NCI-H2196 treated with DMSO at 0.1 percent for 48 hours (cell line): ENCODE measurements around the gene RSPH1.

Source experiments
- DNase-seq: peaks from one replicate; lab custom pipeline; 2025; ENCODE audit not compliant: unreplicated experiment; lab: John Stamatoyannopoulos, UW

The RSPH1 gene

DNA sequence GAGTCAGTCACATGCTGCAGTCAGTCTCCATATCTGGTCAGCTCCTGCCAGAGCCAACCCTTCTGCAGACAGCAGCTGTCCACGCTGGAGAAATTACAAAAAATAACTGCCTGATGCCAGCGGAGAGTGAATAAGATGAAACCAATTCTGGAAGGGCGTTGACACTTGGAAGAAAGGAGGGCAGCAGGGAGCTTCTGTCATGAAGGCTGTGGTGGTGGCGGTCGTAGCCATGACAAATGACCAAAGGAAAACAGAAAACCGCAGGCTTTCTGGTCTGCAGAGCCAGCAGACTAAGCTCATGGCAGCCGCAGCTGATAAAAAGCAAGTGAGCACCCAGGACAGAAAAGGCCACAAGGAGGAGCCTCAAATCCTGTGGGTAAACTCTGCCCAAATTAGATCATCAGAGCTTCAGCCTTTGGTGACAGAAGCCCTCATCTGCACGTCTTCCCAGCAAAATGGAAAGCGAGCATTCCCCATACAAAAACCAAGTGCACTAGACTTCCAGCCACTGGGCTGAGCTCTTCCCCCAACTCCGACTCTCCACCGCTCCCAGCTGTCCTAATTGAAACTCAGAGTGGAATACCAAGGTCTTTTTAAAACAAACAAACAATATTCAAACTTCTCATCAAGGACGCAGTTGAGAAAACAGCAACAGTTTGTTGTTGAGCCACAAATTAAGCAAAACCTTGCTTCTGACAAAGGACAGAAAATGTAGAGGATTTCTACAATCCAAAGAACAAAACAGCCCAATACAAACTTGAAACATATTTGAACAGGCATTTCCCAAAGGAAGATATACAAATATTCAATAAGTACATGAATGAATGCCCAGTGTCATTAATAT lies 28.7 kb downstream of the RSPH1 start:
- DNase-seq: no peak

DNA sequence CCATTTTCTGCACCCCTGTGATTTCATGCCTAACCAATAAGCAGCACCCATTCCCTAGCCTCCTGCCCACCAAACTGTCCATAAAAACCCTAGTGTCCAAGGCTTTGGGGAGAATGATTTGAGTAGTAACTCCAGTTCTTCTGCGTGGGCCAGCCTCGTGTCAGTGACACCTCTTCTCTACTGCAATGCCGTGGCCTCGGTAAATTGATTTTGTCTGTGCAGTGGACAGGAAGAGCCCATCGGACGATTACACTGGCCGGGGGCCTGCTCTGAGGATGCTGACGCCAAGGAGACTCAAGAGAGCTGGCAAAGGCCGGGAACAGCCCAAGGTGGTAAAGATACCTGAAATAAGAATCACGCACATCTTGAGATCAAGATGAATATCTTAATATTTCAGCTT lies 29.3 kb downstream of the RSPH1 start:
- DNase-seq: no peak

DNA sequence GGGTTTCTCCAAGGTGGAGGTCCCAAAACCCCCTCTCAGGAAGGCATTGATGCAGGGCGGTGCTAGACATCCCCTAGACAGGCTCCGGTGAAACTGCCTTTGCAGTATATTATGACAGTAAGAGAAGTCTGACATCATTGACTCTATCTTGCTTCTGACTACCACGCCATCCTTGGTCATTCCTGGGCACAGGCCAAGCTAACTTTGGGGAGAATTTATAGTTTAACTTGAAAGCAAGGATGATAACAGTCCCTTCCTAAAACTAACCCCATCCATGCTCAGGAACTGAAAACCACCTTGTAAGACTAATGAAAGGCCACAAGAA lies 30.3 kb downstream of the RSPH1 start:
- no peak for DNase-seq

DNA sequence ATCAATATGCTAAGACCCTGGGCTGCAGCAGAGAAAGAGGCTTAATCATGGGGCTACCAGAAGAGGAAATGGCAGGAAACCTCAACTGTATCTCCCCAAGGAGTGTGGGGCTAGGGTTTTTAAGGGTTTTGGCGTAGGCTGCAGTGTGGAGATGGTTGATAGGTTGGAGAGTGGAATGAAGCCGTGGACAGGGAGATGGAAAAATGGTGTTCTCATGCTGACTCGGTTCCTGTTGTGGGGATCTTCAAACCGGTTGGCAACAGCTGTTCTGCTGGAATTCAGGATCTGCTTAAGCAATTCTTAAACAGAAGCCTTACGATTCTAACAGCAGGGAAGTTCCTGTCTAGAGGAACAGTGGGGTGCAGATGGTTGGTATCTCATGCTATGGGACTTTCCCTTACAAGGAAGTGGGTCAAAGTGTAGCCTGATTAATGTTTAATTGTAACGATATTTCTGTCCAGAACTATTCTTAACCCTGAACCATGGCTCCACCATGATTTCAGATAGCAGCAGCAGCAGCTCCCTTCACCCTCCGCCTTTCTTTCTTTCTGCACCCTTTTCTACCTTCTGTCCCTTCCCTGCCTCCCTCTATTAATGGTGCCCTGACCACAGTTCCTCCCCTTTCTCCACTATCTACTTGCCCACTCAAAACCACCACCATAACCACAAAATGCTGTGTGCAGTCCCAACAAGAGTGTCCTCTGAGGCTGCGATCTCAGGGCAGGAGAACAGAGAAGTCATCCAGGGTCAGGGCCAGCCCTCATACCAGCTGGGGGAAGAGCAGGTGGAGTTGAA lies 30.8 kb downstream of the RSPH1 start:
- no peak for DNase-seq

DNA sequence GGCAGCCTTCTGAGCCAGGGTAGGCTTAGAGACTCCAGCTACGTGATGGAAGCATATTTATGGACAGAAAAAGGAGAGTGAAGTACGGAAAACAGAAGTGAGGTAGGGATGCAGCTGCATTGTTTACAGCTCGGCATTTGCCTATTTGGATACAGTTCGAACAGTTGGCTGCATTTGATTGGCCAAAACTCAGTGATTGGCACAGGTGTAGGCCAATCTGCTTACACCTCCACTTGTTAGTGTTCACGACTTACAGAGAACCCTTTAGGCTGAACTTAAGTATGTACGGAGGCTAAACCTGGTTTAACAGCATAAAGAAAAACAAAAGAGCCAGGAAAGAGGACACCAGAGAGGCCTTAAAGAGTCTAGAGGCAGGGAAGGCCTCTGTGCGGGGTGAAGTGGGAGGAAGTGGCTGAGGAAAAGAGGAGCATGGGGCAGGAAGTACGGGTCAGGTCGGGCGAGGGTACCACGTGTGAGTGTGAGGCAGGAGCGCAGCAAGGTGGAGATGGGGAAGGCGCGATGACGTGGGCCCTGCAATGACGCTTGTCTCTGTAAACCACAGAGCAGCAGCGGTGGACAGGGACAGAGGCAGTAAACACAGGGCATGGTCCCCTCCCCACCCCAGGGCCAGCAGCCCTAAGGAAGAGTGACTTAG lies 32.0 kb downstream of the RSPH1 start:
- no peak for DNase-seq

DNA sequence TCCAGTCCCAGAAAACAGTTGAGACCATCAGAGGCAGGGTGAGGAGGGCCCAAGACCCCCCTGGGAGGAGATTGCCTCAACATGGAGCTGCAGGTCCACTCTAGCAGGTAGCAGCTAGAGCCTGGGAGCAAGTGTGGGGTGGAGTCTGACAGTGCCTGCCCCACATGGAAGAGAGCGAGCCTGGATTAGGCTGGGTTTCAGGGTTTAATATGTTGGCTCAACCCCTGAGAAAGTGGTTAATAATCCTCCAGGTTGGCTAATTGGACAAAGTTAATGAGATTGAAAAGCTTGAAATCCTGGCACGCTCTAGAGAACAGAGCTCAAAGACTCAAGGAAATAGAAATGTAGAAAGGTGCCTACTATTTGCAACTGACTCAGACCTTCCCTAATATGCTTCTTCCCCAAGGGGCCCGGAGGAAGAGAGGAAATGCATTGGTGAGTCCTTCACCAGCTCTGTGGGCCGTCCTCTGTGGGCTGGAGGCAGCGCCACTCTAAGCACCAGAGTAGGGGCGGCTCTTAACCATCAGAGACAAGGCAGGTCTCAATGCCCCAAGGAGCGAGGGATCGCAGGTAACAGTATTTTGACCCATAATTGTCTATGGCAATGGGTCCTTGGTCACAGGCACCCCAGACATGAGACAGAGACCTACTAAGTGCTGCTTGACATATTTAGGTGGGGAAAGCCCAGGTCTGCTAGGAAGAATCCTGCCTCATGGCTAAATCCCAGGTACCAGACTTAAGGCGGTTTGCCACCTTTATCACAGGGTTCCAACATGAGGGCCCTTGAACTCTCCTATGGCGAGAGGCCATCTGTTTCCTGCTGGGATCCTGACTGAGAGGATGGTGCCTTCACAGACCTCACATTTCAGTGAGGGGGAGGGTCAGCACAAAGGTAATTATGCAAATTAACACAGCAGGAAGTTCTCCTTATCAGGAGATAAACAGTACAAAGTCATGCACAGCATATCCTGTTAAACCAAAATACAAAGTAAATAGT lies 33.8 kb downstream of the RSPH1 start:
- DNase-seq: peak; percentile 38

DNA sequence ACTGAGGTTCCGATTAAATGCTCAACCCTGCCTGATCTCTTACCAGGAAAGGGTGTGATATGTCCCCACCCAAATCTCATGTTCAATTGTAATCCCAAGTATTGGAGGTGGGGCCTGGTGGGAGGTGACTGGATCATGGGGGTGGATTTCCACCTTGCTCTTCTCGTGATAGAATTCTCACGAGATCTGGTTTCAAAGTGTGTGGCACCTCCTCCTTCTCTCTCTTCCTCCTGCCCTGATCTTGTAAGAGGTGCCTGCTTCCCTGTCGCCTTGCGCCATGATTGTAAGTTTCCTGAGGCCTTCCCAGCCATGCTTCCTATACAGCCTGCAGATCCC lies 34.9 kb downstream of the RSPH1 start:
- DNase-seq: no peak

DNA sequence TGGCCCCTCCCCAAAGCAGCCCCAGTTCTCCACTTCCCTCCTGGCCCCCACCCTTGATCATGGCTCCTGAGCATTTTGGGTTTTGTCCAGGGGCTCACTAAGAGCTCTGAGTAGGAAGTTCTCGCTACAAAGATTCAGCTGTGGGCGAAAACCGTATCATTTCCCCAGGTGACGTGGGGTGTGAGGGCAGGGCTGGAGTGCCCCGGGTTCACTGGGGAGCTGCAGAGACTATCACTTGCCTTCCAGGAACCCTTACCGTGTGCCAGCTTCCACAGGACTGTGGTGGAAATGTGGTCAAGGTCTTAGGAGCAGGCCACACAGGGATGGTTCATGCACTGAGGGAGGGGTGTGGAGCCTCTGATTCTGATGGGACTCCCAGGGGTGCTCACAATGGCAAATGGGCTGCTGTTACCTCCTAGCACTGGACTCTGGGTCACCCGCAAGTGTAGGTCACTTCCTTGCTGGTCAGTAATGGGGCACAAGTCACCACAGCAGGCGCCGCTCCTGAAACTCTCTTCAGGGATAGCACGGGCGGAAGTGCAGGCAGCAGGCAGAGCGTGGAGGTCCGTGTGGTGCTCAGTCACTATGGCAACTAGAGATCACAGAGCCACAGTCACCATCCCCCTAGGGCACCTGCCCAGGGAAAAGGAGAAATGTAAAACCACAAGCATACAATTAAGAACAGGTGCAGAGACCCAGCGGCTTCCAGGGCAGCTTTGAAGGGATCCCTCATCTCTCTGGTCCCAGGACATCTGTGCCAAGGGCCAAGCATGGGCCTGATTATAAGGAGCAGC lies 35.4 kb downstream of the RSPH1 start:
- DNase-seq: peak; percentile 93

DNA sequence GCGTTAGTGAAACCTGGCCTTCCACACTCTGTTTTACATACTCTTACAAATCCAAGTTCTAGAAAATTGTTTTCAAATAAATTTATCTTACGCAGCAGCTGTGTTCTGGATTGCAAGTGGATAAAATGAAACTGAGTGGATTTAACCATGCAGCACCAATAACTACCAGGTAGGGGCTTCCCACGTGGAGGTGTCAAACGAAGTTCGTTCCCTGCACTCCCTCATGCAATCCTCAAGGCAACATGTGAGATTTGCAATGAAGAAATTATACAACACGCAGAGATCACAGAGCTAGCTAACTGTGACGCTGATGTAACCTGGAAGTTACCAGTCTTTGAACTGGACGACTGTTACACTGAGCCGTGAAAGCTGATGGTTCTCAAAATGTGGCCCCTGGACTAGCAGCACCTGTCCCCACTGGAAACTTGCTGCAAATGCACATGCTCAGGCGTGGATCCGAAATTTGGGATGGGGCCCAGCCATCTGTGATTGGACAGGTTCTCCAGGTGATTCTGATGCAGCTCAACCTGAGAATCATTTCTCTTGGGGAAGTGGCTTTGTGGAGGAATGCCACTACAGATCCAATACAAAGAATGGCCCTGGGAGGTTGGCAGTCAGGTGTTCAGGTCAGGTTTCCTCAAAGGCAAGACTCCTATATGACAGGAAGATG lies 36.3 kb downstream of the RSPH1 start:
- DNase-seq: no peak

DNA sequence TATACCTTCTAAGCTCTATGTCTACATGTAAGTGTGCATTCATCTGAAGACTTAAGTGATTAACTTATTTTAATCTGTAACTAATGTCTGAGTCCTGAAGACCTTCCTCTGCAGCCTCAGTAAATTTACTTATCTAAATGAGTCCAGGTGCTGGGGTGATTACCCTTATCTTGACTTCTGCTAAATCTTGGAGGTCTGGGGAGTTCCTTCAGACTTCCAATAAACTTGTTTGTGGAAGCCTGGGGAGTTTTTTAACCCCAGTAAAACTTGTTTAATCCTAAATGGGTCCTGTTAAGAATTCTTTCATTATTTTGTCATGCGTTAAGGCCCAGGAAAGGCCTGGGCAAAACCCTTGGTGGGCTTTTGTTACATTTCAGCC lies 37.0 kb downstream of the RSPH1 start:
- DNase-seq: no peak

DNA sequence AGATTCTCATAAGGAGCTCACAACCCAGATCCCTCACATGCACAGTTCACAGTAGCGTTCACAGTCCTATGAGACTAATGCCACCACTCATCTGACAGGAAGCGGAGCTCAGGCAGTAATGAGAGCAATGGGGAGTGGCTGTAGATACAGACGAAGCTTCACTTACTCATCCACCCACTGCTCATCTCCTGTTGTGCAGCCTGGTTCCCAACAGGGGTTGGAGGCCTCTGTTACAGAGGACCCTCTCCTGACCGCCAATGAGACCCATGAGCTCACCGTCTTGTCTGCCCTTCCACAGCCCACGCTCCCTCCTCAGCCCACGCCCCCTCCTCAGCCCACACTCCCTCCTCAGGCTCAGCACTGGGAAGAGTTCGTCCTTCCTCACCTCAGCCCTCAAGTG lies 39.6 kb downstream of the RSPH1 start:
- no peak for DNase-seq

DNA sequence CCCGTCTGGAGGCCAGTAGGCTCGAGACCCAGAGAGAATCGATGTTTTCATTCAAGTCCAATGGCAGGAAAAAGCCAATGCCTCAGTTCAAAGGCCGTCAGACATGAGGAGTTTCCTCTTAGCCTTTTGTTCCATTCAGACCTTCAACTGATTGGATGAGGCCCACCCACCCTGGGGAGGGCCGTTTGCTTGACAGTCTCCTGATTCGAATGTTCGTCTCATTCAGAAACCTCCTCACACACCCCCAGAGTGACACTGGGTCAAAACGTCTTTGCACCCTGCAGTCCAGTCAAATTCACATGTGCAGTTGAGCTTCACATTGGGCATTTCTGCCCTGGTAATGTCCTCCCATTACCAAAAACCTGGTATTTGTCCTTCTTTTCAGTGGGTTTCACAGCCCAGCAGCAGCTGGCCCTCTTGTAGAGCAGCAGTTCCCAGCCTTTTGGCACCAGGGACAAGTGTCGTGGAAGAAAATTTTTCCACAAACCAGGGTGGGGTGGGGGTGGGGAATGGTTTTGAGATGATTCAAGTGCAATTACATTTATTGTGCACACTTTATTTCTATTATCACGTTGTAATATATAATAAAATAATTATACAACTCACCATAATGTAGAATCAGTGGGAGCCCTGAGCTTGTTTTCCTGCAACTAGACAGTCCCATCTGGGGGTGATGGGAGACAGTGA lies 40.1 kb downstream of the RSPH1 start:
- DNase-seq: no peak

DNA sequence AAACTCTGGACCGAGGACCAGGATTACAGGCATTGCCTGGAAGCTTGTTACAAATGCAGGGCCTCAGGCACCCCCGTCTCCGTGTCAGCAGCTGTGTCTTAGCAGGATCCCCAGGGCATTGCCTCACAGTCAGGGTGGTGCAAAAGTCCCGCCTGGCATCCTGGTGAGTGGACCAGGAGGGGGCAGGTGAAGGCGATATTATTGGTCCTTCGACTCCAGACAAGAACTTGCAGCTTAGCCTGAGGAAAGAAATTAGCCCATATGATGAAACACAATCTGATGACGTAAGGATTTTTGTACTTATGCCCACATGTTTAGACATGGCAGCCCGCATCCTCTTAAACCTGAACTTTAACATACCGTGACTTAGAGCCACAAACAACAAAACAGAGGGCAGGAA lies 40.8 kb downstream of the RSPH1 start:
- DNase-seq: no peak

DNA sequence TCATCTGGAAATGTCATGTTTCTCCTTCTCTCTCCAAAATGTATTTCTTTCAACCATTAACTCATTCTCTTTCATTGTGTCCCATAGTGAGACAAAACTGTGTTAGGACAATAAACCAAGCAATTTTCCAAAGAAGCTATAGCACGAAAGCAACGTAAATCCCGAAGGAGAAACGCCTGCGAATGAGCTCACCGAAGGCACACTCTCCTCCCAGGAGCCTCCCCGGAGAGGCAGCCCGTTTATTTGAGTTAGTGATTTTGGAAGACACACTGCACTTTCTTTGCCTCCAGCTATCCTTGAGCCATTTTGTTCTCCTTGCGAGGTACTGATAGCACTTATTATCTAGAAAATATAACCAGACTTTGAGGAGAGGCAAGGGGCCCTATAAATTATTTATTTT lies 41.2 kb downstream of the RSPH1 start:
- DNase-seq: no peak

DNA sequence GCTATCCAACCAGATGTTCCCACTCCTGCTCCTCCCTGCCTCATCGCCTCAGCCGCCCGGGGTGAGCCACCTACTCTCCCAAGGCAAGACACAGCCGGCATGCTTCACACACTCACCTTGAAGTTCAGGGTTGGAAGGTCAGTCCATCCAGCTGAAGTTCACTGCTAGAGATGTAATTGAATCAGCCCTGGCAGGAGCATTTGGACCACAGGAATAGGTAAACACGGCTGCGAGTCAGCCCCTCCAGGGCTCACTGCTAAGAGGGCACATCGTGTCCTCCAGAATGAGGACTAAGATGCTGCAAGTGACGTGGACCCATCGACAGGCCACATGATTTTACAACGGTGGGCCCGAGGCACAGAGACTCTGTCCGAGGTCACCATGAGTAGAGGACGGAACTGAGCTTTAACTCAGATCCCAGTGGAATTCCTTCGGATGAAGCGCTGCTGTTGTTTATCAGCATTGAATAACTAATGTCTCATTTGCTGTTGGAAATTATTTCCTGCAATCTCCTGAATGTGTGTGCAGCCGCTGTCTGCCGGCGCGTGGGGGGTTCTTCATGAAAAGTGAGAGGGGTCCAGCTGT lies 41.9 kb downstream of the RSPH1 start:
- DNase-seq: no peak

DNA sequence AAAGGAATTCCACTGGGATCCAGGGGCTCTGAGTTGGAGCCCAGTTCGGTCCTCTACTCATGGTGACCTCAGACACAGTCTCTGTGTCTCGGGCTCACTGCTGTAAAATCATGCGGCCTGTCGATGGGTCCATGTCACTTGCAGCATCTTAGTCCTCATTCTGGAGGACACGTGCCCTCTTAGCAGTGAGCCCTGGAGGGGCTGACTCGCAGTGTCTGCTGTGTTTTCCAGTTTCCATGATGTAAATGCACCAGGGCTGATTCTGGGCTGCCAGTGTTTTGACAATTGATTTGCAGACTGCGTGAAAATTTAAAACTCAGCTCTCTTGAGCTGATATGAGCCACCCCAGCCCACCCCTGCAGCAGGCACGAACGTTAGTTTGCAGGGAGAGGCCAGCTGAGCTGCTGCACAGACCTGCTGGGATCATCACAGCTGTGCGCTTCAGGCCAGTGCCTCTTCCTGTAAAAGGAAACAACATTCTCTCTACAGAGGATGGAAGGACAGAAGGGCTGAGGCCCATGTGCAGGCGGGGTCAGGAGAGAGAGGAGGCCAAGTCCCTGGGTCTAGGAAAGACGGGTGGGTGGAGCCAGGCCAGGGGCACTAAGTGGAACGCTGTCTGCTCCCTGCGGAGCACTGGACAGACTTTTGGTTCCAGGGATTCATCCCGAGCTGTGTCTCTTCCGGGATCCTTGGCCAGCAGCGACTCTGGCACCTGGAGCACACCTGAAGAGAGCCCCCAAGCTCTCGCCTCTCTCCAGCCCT lies 42.6 kb downstream of the RSPH1 start:
- DNase-seq: no peak

DNA sequence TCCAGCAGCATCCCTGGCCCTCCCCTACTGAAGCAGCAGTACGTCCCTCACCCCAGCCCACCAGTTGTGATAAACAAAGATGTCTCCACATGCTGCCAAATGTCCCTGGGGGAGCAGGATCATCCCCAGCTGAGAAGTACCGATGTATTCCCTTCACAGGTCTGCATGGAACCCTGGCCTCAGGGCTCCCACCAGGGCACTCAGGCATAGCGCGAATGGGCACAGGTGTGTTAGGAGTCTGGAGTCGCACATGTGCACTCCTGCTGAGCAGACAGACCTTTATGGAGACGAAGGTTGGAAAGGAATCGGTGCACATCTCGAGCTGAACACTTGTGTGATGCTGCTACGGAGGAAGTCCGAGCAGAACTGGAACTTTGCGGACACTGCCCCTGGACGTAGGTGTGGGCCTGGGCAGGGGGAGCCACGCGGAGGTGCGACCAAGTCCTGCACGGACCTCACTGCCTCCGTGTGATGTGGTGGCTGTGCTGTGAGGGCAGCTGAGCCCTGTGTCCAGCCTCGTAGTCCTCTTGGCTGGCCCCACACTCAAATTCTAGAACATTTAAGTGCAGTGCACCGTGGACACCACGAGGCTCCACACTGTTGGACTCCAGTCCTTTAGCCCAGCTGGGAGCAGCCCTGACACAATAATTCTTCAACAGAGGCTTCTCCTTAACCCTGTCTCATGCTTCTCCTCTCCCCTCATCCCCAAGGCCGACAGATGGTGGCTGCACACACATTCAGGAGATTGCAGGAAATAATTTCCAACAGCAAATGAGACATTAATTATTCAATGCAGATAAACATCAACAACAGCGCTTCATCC lies 43.4 kb downstream of the RSPH1 start:
- DNase-seq: no peak
